ENCODE data around the gene CNTNAP5. TPM values are rescaled to one million over a fixed set of nuclear protein-coding genes. Genes with fewer than 3 reads are reported as not detected.

Gene CNTNAP5
- total and polyA plus RNA-seq, 9 of the 15 experiments (the other 6 are each of a cell fraction or from before 2014, with no cell fraction given): not detected

- CTCF ChIA-PET (ENCODE audit: low intra/inter-chr PET ratio): no interaction called here
- no peak overlapping the region for H3K27ac ChIP-seq (ENCODE audit: extremely low read depth, low read depth, low read length)
- no TSS peak for BruUV-seq (replicated peaks)
- POLR2A ChIA-PET: no interaction called here
- in situ Hi-C loops (cut with MboI) (no loop called here), intact Hi-C loops (cut with micrococcal nuclease) (no loop called here)
- 4% methylated on average over 2 of the region's 2 CpGs for WGBS (ENCODE audit: insufficient coverage, low coverage, missing lambda C conversion rate)
- DNase-seq (ENCODE audit: extremely low read depth in 1 of 4, low spot score in 3 of 4) (no peak), FAIRE-seq (no peak), ATAC-seq (no peak)
- H2AFZ ChIP-seq (ENCODE audit: low read depth, low read length): no peak overlapping the region
- H3K4me2 ChIP-seq (ENCODE audit: insufficient read depth, low read length): no peak overlapping the region
- no peaks in the 10 kb centered on the region for H4K20me1 ChIP-seq (replicated peaks; ENCODE audit: control insufficient read depth, insufficient read depth, low read length)
- no peaks in the 10 kb centered on the region for H3K79me2 ChIP-seq (ENCODE audit: control insufficient read depth, insufficient read depth, low read length)
- no peaks in the 10 kb centered on the region for H3K9me1 ChIP-seq (ENCODE audit: control insufficient read depth, insufficient read depth, low read length)
- no peak overlapping the region for H3K9ac ChIP-seq (ENCODE audit: insufficient read depth in 1 of 2, low read depth in 2 of 2, low read length in 2 of 2)
- no peaks in the 10 kb centered on the region for H3K27me3 ChIP-seq (ENCODE audit: control insufficient read depth in 2 of 2, insufficient read depth in 2 of 2, low read length in 2 of 2)
- H3K4me3 ChIP-seq: no peak overlapping the region
- no peak for TF ChIP-seq PTBP1 (IDR thresholded peaks at IDR 0.05; ENCODE audit: low read depth, low read length)
- TF ChIP-seq ZZZ3 (IDR thresholded peaks at IDR 0.05): no peak
- no peak for TF ChIP-seq TGIF2 (CRISPR knock-in tag; IDR thresholded peaks at IDR 0.05)
- no peak for TF ChIP-seq MAFK (IDR thresholded peaks at IDR 0.05; ENCODE audit: low read length)
- TF ChIP-seq ZNF143 (CRISPR knock-in tag; IDR thresholded peaks at IDR 0.05): no peak
- no peak for TF ChIP-seq RBM15 (IDR thresholded peaks at IDR 0.05; ENCODE audit: insufficient read depth, low read length)
- no peak for TF ChIP-seq ZNF12 (CRISPR knock-in tag; IDR thresholded peaks at IDR 0.05)
- no peak for TF ChIP-seq HDAC1 (IDR thresholded peaks at IDR 0.05)
- no peak for TF ChIP-seq ERF (CRISPR knock-in tag; IDR thresholded peaks at IDR 0.05)
- no peak for TF ChIP-seq TCF7L2 (IDR thresholded peaks at IDR 0.05; ENCODE audit: low read depth, low read length)
- TF ChIP-seq ZNF75A (CRISPR knock-in tag; IDR thresholded peaks at IDR 0.05): no peak
- TF ChIP-seq SP2 (IDR thresholded peaks at IDR 0.05; ENCODE audit: extremely low read depth, low read depth, low read length, poor library complexity, severe bottlenecking): no peak
- H3K9me3 ChIP-seq (replicated peaks; ENCODE audit: control insufficient read depth, insufficient read depth, low read depth, low read length): no peaks in the 10 kb centered on the region
- no peaks in the 10 kb centered on the region for H3K4me1 ChIP-seq (replicated peaks in 1 of 2; ENCODE audit: control insufficient read depth in 2 of 2, insufficient read depth in 2 of 2, low read length in 2 of 2)
- no peaks in the 10 kb centered on the region for H3K36me3 ChIP-seq (ENCODE audit: control insufficient read depth, insufficient read depth, low read length)
These were observed 298.2 kb downstream of the CNTNAP5 start for GRCh38 chr2:124323321-124323720.

All from K562 (cell line).